Measurements from ENCODE around the gene SHROOM3.

The SHROOM3 gene

DNA sequence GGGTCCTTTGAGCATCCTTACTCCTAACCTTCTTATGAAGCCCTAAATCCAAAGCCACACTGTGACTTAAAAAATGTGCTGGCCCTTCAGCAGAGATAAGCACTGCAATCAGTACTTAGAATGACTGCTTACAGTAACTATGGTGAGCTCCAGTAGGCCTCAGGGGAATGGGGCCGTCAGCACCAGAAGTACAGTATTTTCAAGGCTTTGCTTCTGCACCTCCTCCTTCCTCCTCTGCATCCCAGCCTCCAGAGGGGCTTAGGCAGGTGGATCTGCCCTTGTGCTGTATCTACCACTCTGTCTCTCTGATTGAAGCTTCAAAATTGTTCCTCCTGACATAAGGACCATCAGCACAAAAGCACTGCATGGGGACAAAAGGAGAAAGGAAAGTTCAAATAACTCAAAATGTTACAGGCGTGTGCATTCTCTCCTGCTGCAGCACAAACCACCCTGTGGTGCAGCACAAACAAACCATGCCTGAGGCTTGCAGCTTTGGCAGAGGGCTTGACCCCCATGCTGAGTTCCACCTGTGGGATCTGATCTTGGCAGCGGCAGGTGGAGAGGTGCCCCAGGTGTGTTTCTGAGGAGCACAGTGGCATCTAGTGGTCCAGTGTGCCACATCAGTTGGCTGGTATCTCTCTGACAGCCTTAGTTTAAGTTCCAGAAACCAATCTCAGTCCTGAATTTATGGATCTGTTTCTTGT, 298.2 kb downstream of the SHROOM3 start:
- DNase-seq: no peak

DNA sequence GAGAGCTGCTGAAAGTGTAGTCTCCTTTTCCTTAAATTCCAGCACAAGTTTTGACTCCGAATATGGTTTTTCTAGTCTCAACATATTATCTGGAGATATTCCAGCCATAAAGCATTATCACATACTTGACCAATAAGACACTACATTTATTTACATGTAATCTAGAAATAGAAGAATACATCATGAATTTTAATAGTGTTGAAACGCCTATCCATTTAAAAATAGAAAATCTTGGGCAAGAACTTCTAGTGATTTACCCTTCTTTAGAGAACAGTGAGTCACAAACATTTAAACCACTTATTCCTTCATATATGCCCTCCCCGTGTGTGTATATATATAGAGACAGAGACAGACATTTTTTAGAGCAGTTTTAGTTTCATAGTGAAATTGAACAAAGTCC, 301.4 kb downstream of the SHROOM3 start:
- no peak for DNase-seq

GRCh38 chr4:76737180-76737579, 302.2 kb downstream of the SHROOM3 start:
- no peak for DNase-seq

DNA sequence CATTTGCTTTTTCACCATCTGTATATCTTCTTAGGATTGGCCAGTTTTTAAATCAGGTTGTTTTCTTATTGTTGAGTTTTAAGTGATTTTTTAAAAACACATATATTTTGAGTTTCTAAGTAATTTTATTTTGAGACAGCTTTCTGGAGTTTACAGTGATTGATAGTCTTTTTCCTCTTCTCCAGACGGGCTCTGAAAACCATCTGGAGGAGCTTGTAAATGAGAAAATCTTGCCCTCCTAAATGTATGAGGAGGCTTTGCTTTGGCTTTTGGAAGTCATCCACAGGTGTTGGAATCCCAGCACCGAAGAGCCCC, 302.7 kb downstream of the SHROOM3 start:
- DNase-seq: no peak

- DNase-seq: no peak
These were observed 303.3 kb downstream of the SHROOM3 start for GRCh38 chr4:76738086-76738931.

GRCh38 chr4:76740192-76740591, 305.2 kb downstream of the SHROOM3 start:
- DNase-seq: no peak

DNA sequence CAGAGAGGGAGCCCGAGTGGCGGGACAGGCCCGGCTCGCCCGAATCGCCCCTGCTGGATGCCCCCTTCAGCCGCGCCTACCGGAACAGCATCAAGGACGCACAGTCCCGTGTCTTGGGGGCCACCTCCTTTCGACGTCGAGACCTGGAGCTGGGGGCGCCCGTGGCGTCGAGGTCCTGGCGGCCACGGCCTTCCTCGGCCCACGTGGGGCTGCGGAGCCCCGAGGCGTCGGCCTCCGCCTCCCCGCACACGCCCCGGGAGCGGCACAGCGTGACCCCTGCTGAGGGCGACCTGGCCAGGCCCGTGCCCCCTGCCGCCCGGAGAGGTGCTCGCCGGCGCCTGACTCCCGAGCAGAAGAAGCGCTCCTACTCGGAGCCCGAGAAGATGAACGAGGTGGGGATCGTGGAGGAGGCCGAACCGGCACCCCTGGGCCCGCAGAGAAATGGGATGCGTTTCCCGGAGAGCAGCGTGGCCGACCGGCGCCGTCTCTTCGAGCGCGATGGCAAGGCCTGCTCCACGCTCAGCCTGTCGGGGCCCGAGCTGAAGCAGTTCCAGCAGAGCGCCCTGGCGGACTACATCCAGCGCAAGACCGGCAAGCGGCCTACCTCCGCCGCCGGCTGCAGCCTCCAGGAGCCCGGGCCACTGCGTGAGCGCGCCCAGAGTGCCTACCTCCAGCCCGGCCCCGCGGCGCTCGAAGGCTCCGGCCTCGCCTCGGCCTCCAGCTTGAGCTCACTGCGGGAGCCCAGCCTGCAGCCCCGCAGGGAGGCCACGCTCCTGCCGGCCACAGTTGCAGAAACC, 306.0 kb downstream of the SHROOM3 start:
- no peak for DNase-seq

DNA sequence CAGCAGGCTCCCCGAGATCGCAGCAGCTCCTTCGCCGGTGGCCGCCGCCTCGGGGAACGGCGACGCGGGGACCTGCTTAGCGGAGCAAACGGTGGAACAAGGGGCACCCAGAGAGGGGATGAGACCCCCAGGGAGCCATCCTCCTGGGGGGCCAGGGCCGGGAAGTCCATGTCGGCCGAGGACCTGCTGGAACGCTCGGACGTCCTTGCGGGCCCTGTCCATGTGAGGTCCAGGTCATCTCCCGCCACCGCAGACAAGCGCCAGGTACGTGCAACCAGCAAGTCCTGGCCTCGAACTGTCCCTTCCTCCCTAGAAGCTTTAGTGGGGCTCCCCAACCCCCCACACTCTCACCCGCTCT, 306.6 kb downstream of the SHROOM3 start:
- DNase-seq: no peak

- DNase-seq: no peak
These were observed 309.4 kb downstream of the SHROOM3 start for GRCh38 chr4:76744241-76744921.

DNA sequence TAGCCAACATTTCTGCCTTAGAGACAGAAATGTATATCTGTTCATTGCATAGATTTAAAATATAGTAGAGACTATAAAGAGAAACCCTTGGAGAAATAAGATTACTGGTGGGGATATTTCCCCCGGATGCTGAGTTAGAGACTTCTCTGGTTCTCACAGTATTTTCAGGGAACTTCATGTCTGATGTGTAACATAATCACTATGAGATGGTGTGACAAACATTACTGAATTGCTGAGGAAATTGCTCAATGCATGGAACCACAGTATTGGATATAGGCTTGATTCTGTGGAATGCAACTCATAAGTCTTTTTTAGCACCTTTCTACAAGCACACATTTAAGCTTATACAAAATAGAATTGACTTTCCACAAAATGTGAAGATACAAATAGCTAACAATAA, 310.2 kb downstream of the SHROOM3 start:
- DNase-seq: no peak

- no peak for DNase-seq
These were observed 312.5 kb downstream of the SHROOM3 start for GRCh38 chr4:76747563-76747962.

DNA sequence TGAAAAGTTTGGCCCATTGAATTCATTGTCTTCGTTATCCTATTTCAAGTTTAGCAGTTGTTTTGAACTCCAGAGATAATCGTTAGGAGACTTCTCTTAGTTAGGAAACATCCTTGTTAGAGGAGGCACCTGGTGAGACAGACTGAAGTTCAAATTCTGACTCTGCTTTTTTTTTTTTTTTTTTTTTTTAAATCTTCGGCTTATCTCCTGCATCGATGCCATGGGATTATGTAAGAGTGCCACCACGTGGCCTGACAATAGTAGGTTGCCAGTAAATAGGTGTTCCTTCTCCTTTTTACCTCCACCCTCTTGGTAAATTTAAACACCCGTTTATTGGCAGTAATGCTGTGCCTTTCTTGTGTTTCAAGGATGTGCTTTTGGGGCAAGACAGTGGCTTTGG, 313.6 kb downstream of the SHROOM3 start:
- DNase-seq: peak; percentile 35 to 37

DNA sequence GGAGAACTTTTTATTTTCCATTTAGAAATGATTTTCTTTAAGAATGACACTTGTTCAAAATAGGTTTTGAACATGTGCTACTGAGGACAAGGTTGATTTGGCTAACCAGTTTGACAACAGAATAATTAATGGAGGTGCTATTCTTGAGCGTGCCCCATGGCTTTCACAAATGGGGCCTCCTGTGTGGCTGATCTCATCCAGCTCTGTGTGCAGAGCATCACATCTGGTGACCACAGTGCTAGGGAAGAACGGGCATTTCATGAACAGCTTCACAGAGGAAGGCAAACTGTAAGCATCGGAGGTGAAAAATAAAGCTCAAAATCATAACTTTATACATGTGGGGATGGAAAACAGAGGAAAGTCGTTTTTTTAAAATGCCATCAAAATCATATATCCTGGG, 314.3 kb downstream of the SHROOM3 start:
- no peak for DNase-seq

- no peak for DNase-seq
These were observed 315.7 kb downstream of the SHROOM3 start for GRCh38 chr4:76750716-76751115.

GRCh38 chr4:76751612-76752343, 316.7 kb downstream of the SHROOM3 start:
- no peak for DNase-seq

GRCh38 chr4:76752861-76753501, 318.0 kb downstream of the SHROOM3 start:
- no peak for DNase-seq

- no peak for DNase-seq
These were observed 318.8 kb downstream of the SHROOM3 start for GRCh38 chr4:76753814-76754213.

DNA sequence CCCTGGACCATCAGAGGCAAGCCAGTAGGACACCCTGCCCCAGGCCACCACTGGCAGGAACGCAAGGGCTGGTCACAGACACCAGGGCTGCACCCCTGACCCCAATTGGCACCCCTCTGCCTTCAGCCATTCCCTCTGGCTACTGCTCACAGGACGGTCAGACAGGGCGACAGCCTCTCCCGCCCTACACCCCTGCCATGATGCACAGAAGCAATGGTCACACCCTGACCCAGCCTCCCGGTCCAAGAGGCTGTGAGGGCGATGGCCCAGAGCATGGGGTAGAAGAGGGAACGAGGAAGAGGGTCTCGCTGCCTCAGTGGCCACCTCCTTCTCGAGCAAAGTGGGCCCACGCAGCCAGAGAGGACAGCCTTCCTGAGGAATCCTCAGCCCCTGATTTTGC, 319.4 kb downstream of the SHROOM3 start:
- no peak for DNase-seq

DNA sequence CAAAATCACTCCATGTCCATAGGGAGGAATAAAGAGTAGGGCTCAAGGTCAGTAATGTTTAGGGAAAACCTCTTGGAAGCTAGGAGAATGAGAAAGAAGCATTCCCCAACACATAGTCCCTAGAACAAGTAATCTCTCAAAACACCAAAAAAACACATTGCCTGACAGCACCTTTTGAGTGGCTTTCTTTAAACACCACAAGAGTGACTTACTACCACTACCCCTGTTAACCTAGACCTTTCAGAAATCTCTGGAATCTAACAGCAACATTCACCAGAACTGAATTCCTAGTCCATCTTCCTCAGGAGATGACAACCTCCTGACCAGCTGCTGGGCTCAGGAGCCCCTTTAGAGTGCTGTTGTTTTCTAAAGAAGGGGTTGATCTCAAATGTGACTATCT, 320.7 kb downstream of the SHROOM3 start:
- DNase-seq: no peak

DNA sequence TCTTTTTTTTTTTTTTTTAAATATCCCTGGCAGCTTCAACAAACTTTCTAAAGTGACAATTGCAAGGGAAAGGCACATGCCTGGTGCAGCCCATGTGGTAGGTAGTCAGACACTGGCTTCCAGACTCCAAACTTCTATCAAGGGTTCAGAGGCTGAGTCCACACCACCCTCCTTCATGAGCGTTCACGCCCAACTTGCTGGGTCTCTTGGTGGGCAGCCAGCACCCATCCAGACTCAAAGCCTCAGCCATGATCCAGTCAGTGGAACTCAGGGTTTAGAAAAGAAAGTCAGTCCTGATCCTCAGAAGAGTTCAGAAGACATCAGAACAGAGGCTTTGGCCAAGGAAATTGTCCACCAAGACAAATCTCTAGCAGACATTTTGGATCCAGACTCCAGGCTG, 321.4 kb downstream of the SHROOM3 start:
- DNase-seq: no peak

GRCh38 chr4:76757418-76757939, 322.4 kb downstream of the SHROOM3 start:
- no peak for DNase-seq

Measured in Kasumi-1 (cell line).